8988T (cell line): ENCODE measurements around the gene WDR91.
"Not testable (repeated sequence)": the region's sequence is repeated elsewhere in the genome, so short reads cannot be mapped to it uniquely, and the experiment has no call there.

Source experiments
- DNase-seq: peaks from one replicate; pipeline ENCODE4 v3.0.0; 2011

WDR91 gene

DNA sequence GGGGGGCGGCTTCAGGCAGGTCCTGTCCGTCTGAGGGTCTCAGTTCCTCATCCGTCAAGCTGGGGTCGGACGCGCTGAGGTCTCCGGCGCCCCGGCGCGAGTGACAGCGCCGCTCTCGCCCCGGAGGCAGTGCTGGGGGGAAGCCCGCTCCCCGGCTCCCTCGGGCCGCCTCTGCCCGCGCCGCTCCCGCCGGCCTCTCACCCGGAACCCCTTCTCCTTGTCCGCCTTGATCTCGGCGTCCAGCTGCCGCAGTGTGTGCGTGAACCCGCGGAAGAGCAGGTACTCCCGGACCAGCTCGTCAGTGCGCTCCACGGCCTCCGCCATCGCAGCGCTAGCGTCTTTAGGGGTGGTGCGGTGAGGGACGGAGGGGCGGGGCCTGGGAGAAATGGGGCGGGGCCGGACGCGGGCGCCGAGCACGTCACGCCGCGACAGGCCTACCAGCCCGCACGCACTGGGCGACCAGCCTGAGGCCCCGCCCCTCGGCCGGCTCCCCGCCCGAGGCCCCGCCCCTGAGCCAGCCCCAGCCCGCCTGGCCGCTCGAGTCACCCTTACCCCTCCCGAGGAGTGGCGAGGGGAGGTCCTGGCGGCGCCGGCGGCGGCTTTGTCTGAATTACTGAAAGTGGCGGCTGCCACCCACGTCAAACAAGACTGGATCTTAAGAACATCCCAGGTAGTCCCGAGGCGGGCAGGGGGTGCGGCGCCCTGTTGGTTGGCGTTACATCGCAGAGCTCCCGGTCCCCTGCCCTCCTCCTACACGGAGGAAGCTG lies at the start of gene WDR91:
WDR91 (minus strand) TSS at position 348 of the 767 bp plus-strand sequence; CDS start at position 324, 24 bp downstream.
- peak; percentile 95 for DNase-seq

GRCh38 chr7:135260470-135260869 lies 49.1 kb upstream of the WDR91 start:
- DNase-seq, result no peak

DNA sequence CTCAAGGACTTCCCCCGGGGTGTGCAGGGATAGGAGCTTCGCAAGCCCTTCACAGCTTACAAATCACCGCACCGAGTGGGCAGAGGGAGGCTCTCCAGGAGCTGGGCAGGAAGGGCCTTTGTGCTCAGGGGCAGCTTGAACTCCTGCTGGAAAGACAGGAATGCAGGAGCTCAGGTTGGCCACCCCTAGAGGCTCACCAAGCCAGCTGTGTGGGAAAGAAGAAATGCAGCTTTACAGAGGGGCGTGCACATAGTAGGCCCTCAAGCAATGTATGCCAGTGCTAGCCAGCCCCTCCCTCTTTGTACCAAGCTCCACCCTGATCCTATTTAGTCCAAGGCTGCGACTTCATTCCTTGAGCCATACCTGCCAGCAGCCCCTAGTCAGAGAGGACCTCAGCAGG lies 48.4 kb upstream of the WDR91 start:
- DNase-seq, result no peak

GRCh38 chr7:135258585-135258984 lies 47.3 kb upstream of the WDR91 start:
- no peak for DNase-seq

- no peak for DNase-seq
Measured at GRCh38 chr7:135257790-135258189, 46.5 kb upstream of the WDR91 start.

DNA sequence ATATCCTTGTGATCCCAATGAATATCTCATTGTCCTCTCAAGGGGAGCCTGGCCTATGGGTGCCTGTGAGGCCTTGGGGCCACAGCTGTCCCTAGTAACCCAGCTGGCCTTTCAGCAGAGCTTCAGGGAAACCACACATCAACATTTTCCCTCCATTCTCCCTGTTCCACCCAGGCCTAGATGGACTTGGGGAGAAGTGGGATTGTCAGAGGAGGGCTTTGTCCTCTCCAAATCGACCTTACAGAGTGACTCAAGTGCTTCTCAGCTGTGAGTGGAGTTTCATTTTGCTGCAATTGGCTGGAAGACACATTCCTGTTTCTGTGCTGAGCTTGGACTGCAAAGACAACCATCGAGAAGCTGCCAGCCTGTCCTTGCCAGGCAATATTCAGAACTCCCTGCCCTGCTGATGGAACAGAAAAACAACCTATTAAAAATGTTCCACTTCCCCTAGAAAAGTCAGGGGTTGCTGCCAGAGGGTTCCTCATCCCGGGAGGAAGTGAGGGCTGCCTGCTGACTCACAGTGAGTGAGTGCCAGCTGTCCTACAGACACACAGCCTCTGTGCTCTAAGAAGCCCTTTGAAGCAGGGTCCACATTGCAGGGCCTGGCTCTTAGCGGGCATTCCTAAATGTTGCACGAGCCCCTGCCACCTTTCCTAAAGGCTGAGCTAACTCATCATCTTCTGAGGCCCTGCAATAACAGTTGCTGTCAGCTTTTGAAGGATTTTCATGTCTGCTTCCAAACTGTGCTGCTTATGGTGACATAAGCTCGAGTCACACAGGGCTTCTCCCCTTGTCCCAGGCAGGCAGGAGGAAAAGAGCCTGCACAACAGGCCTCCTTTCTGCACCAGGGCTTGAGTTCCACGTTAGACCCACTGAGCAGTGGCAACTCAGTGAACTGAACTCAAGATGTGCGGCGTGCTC lies 42.8 kb upstream of the WDR91 start:
- DNase-seq, result peak; percentile 50

GRCh38 chr7:135251496-135252391 lies 40.4 kb upstream of the WDR91 start:
- no peak for DNase-seq

GRCh38 chr7:135248546-135248945 lies 37.2 kb upstream of the WDR91 start:
- no peak for DNase-seq

DNA sequence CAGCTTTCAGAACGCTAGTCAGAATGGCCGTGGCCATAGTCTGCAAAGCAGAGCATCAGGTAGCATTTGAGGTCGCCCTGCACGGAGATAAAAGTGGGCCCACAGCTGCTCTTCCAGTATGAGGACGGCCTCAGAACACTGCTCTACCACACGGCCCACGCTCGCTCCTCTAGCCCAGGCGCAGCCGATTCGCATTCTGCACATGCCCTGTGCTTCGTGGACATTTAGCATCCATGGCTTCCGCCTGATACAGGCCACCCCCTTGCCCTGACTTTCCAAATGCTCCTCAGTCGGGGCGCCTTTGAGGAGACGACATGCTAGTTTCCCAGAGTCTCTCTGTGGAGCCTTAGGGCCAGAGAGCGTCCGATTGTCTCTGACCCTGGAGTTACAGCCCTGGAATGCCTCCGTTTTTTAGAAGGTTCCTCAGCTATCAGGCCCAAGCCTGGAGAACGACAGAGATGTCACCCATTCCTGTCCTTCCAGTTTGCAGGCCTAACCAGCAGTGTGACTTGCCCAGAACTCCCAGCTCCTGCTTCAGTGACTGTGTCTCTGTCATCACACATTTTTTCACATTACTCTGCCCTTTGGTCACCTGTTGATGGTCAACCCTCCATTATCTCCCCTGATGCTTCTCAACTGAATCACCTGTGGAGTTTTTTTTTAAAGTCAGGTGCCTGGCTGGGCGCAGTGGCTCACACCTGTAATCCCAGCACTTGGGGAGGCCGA lies 36.6 kb upstream of the WDR91 start:
- no peak for DNase-seq

- no peak for DNase-seq
Measured at GRCh38 chr7:135246191-135246825, 35.0 kb upstream of the WDR91 start.

DNA sequence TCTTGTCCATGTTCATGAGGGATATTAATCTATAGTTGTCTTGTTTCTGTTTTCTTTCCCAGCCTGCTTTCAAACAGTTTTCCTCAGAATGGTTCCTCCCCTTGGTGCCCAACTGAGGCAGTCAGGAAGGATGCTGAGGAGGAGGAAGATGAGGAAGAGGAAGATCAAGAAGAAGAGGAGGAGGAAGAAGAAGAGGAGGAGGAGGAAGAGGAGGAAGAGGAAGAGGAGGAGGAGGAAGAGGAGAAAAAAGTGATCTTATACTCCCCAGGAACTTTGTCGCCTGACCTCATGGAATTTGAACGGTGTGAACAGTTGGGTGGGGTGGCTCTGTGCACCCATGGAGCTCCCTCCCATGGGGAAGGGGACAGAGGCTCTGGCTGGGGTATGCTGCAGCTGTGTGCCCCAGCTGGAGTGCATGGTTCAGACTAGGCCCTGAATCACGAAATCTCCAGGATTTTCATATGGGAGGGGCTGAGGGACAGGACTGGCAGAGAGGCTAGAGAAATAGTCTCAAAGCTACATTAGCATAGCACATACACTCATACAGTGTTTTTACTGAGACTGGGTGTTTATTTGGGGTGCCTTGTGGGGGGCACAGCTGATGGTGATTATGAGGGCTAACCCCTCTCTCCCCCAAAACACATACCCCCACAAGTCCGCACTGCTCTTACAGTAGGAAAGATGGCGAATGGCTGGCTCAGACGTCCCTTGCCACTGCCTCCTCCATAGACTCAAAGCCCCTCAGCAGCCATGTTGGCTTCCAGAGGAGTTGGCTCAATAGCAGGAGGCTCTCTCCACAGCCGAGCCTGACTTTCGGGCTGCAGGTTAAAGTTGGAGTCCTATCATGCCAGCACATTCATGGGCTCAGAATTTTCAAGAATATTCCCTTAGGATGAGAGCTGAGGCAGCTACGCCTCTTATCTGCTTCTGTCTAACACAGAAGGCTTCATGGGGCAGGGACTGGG lies 34.2 kb upstream of the WDR91 start:
- DNase-seq, result no peak

- DNase-seq, result no peak
Measured at GRCh38 chr7:135242096-135242684, 30.9 kb upstream of the WDR91 start.

DNA sequence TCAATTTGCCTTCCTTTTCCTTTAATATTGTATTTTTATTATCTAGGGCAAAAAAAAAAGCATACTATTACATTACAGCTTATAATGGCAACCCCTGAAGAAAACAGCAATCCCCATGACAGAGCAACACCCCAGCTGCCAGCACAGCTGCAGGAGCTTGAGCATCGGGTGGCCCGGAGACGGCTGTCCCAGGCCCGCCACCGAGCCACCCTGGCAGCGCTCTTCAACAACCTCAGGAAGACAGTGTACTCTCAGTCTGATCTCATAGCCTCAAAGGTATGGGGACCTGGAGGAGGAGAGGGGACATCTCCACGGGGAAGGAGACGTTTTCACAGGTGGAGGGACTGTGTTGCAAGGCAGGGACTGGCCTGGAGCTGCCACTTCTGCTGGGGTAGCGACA lies 29.1 kb upstream of the WDR91 start:
- no peak for DNase-seq

GRCh38 chr7:135239263-135239662 lies 27.9 kb upstream of the WDR91 start:
- DNase-seq, result no peak

DNA sequence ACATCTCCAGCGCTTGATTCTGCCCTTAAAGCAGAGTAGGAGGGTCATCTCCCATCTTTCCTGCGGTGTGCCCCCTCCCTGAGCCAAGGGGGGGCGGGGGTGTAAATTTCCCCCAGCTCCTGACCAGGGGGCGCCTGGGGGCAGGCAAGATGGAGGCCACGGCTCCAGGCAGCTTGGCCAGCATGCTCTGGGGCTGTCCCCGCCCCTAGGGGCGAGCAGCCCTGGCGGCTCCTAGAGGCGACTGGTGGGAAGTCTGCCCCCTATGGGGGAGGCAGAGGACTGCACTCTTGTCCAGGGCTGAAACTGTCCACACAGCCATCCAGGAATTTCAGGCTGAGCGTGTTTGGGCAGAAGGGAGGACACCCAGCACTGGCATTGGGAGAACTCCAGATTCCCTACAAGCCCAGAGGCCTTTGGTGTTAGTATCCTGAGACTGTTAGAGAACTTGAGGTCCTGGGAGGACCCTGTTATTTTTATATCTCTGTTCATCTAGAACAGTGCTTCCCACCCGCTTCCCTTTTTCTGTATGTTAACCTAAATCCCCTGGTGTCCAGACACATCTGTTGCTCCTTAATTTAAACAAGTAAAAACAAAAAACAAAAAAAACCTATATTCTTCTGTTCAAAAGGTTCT lies 26.9 kb upstream of the WDR91 start:
- DNase-seq, result peak; percentile 41

GRCh38 chr7:135236727-135237126 lies 25.4 kb upstream of the WDR91 start:
- DNase-seq, result no peak

DNA sequence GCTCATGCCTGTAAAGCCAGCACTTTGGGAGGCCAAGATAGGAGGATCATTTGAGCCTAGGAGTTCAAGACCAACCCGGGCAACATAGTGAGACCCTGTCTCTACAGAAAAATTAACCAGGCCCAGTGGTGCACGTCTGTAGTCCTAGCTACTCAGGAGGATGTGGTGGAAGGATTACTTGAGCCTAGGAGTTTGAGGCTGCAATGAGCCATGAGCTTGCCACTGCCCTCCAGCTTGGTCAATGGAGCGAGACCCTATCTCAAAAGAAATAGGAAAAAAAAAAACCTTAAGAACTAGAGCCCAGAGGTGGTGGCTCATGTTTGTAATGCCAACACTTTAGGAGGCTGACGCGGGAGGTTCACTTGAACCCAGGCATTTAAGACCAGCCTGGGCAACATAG lies 24.5 kb upstream of the WDR91 start:
- no peak for DNase-seq

GRCh38 chr7:135234727-135235126 lies 23.4 kb upstream of the WDR91 start:
- no peak for DNase-seq

DNA sequence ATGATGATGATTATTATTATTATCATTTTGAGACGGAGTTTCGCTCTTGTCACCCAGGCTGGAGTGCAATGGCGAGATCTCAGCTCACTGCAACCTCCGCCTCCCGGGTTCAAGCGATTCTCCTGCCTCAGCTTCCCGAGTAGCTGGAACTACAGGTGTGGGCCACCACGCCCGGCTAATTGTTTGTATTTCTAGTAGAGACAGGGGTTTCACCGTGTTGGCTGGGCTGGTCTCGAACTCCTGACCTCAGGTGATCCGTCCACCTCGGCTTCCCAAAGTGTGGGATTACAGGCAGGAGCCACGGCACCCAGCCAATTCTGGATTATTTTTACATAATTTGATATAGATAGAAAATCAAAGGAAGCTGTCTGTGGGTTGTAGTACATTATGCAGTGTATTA lies 22.8 kb upstream of the WDR91 start:
- not testable (repeated sequence) for DNase-seq

- DNase-seq, result no peak
Measured at GRCh38 chr7:135233570-135233969, 22.2 kb upstream of the WDR91 start, which contains the start of gene STRA8. TSS of gene STRA8 (plus strand) at chr7:135233838. CDS start at chr7:135240525, 6,687 bp downstream.
